ENCODE measurements around the gene SH2B3.

Gene SH2B3

GRCh38 chr12:111405859-111406473 is at the start of gene SH2B3:
TSS of gene SH2B3 (plus strand) at chr12:111405923. CDS start at chr12:111418146, 12,223 bp downstream.
- H3K4me3 ChIP-seq (replicated peaks; ENCODE audit: low read depth, low read length), result peak within 1 kb of the TSS; percentile 98
- TF ChIP-seq, protein P1, sequence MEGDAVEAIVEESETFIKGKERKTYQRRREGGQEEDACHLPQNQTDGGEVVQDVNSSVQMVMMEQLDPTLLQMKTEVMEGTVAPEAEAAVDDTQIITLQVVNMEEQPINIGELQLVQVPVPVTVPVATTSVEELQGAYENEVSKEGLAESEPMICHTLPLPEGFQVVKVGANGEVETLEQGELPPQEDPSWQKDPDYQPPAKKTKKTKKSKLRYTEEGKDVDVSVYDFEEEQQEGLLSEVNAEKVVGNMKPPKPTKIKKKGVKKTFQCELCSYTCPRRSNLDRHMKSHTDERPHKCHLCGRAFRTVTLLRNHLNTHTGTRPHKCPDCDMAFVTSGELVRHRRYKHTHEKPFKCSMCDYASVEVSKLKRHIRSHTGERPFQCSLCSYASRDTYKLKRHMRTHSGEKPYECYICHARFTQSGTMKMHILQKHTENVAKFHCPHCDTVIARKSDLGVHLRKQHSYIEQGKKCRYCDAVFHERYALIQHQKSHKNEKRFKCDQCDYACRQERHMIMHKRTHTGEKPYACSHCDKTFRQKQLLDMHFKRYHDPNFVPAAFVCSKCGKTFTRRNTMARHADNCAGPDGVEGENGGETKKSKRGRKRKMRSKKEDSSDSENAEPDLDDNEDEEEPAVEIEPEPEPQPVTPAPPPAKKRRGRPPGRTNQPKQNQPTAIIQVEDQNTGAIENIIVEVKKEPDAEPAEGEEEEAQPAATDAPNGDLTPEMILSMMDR (IDR thresholded peaks at IDR 0.05; ENCODE audit: low read depth, low read length, missing control alignments), result no peak
- no peak for DNase-seq (ENCODE audit: extremely low read depth, low read depth)

DNA sequence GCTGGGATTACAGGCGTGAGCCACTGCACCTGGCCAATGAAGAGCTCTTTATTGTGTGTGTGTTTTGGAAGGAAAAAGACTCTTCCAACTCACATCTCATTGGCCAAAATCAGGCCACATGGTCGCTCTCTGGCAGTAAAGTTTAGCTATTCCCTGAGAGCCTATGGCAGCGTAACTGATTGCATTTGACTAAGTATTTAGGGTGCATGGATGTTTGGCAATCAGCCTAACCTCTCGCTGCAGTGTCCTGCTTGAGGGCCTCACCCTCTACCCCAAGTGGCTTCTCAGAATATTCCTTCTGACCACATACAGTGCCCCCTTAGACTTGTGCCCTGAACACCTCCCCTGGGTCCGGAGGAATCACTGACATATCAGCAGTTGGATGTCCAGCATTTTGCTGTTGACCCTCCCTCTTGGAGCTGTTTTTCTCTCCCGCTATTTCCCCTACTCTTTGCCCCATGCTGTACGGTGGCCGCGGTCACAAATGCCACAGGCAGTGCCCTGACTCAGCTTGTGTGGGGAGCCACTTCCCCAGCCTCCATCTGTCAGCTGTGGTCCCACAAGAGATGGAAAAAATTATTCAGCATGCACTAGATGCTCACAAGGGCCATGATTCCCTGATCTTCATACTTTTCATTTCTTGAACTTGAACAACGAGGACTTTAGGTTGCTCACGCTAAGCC is 46.4 kb upstream of the SH2B3 start:
- H3K4me3 ChIP-seq (replicated peaks; ENCODE audit: low read depth, low read length), result no peak overlapping the region
- TF ChIP-seq, protein P1 (IDR thresholded peaks at IDR 0.05; ENCODE audit: low read depth, low read length, missing control alignments), result no peak
- DNase-seq (ENCODE audit: extremely low read depth, low read depth), result no peak

DNA sequence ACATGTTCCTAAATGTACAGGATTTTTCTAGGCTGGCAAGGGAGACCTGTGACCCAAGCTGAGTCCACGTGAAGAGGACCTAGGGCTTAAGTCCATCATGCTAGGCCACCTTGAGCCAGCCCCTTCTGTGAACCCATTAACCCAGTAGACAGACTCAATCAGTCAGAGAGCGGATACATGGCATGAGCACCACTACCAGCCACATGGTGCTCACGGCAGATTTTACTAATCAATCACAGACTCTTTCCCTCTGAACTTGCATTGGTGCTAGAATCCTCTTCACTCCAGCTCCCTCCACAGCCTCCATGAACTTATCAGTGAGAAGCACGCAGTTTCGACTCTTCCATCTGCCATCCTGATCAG is 45.8 kb upstream of the SH2B3 start:
- TF ChIP-seq, protein P1 (IDR thresholded peaks at IDR 0.05; ENCODE audit: low read depth, low read length, missing control alignments), result no peak
- H3K4me3 ChIP-seq (replicated peaks; ENCODE audit: low read depth, low read length), result no peak overlapping the region
- no peak for DNase-seq (ENCODE audit: extremely low read depth, low read depth)

GRCh38 chr12:111360325-111360930 is 45.3 kb upstream of the SH2B3 start:
- TF ChIP-seq, protein P1 (IDR thresholded peaks at IDR 0.05; ENCODE audit: low read depth, low read length, missing control alignments), result no peak
- DNase-seq (ENCODE audit: extremely low read depth, low read depth), result no peak
- no peak overlapping the region for H3K4me3 ChIP-seq (replicated peaks; ENCODE audit: low read depth, low read length)

- H3K4me3 ChIP-seq (replicated peaks; ENCODE audit: low read depth, low read length), result no peak overlapping the region
- TF ChIP-seq, protein P1 (IDR thresholded peaks at IDR 0.05; ENCODE audit: low read depth, low read length, missing control alignments), result no peak
- no peak for DNase-seq (ENCODE audit: extremely low read depth, low read depth)
These were observed 44.5 kb upstream of the SH2B3 start for GRCh38 chr12:111361073-111361716.

DNA sequence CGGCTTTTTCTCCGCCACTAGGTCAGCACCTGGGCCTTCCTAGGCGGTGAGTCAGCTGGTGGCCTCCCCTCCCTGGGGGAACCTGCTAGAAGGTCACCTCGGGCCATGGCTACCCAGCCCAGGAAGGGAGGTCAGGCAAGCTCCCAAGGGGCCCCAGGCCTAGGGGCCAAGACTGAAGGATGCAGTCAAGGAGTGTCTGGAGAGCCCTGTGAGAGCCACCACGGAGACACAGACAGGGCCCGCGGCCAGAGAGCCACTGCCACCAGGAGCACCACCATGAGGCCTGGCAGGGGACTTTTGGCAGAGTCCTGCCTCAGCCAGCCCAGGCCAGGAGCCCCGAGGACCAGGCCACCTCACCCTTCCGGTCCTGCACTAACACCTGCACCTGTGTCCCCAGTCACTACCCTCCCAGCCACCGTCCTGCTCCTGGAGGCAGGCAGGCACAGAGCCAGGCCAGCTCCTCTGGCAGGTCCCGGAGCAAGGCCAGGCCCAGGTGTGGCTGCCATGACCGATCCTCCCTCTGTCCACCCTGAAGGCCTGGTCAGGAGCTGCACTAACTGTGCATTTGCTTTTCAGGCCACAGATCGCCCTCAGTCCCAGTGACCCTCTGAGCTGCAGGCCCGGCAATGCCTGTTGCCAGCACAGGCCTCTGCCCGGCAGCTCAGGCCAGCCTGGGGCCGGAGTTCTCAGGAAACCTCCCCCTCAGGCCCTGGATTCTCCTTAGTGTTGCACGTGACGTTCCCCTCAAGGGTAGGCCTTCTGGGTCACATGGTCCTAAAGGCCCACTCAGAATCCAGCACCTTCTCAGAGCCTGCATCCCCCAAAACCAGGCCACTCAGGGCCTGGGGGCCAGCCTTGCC is 43.8 kb upstream of the SH2B3 start:
- TF ChIP-seq, protein P1 (IDR thresholded peaks at IDR 0.05; ENCODE audit: low read depth, low read length, missing control alignments), result no peak
- H3K4me3 ChIP-seq (replicated peaks; ENCODE audit: low read depth, low read length), result no peak overlapping the region
- DNase-seq (ENCODE audit: extremely low read depth, low read depth), result no peak
